A549 (cell line): ENCODE data around the gene SIGLEC1. TPM values are rescaled to one million over a fixed set of nuclear protein-coding genes. Genes with fewer than 3 reads are reported as not detected.

Source experiments
- ATAC-seq, 2 experiments: fragments of 200-7000 bp in 1 of 2; fragments of >200 bp in 1 of 2; cut with Nextera tagmentation in 1 of 2; cut with Tn5 transposase in 1 of 2; 3 replicates each; pipeline versions ENCODE4 v1.8.0 to v1.9.1; 2018 to 2020; ENCODE audit warnings: mild to moderate bottlenecking in 1 of 2, moderate library complexity in 1 of 2
- CTCF ChIA-PET: fragments of 300-600 bp; sonication (Branson Sonifier 250); formaldehyde crosslinking; extraction: SDS; loops from one replicate; lab custom pipeline; 2021; ENCODE audit warnings: antibody characterized with exemption, inconsistent platforms; lab: Yijun Ruan, JAX
- POLR2A ChIA-PET: fragments of 350-600 bp; formaldehyde crosslinking; extraction: SDS; loops from one replicate; lab custom pipeline; 2021; ENCODE audit warnings: antibody characterized with exemption, inconsistent platforms; lab: Yijun Ruan, JAX
- DNase-seq, 2 experiments: peaks; one replicate each; pipeline versions ENCODE4 v3.0.0 to v3.0.0-alpha.2; 2011 to 2016; ENCODE audit warnings: low read depth in 1 of 2, low spot score in 1 of 2
- FAIRE-seq: peaks from 2 replicates; lab custom pipeline; 2011; peaks lifted over from hg19 to GRCh38; lab: Jason Lieb, UNC
- H3K27ac ChIP-seq, 2 experiments: fragments of >200 bp; sonication (Bioruptor Twin); formaldehyde crosslinking; 3 replicates each; pipeline ENCODE4 v1.5.1; 2016 to 2017
- H3K4me1 ChIP-seq: fragments of >200 bp; sonication (Bioruptor Twin); formaldehyde crosslinking; 3 replicates; pipeline ENCODE4 v1.6.1; 2016
- H3K4me2 ChIP-seq: fragments of >200 bp; sonication (Bioruptor Twin); formaldehyde crosslinking; 3 replicates; pipeline ENCODE4 v1.6.1; 2016
- H3K4me3 ChIP-seq: fragments of >200 bp; sonication (Bioruptor Twin); formaldehyde crosslinking; 3 replicates; pipeline ENCODE4 v1.5.1; 2016
- H3K9me3 ChIP-seq: fragments of >200 bp; sonication (Bioruptor Twin); formaldehyde crosslinking; 3 replicates; pipeline ENCODE4 v1.6.1; 2016
- BHLHE40 ChIP-seq: IDR thresholded peaks from 2 replicates; pipeline ENCODE4 v1.6.1; 2012; ENCODE audit warnings: low read depth, low read length, inconsistent platforms
- CEBPB ChIP-seq, 2 experiments: fragments of >200 bp in 1 of 2; sonication (Bioruptor Twin) in 1 of 2; formaldehyde crosslinking in 1 of 2; IDR thresholded peaks; 2 replicates each; pipeline ENCODE4 v1.6.1; 2012 to 2016
- EHF ChIP-seq: fragments of 250-450 bp; sonication (Bioruptor Pico); IDR thresholded peaks from 2 replicates; pipeline ENCODE4 v1.5.0; 2020; ENCODE audit warnings: mild to moderate bottlenecking
- FOSB ChIP-seq: fragments of 250-450 bp; sonication (Bioruptor Pico); IDR thresholded peaks from 2 replicates; pipeline ENCODE4 v1.5.0; 2020; ENCODE audit warnings: mild to moderate bottlenecking, moderate library complexity
- FOSL2 ChIP-seq, 2 experiments: fragments of 450-650 bp in 1 of 2; fragments of >200 bp in 1 of 2; sonication (Bioruptor Twin) in 1 of 2; formaldehyde crosslinking; IDR thresholded peaks; 2 replicates each; pipeline versions ENCODE4 v1.5.0 to v1.6.1; 2016 to 2020; ENCODE audit warnings: mild to moderate bottlenecking in 1 of 2, moderate library complexity in 1 of 2
- GATA3 ChIP-seq: IDR thresholded peaks from 2 replicates; pipeline ENCODE4 v1.6.1; 2012; ENCODE audit warnings: borderline replicate concordance
- HDAC2 ChIP-seq: fragments of 200-600 bp; sonication (generic); IDR thresholded peaks from 2 replicates; pipeline ENCODE4 v1.6.1; 2016
- HOXA7 ChIP-seq: fragments of 250-450 bp; sonication (Bioruptor Pico); IDR thresholded peaks from 2 replicates; pipeline ENCODE4 v1.5.0; 2020; ENCODE audit warnings: mild to moderate bottlenecking, moderate library complexity
- HOXB13 ChIP-seq: fragments of 250-450 bp; sonication (Bioruptor Pico); IDR thresholded peaks from 2 replicates; pipeline ENCODE4 v1.5.0; 2020; ENCODE audit warnings: low read depth, mild to moderate bottlenecking, moderate library complexity
- HOXB5 ChIP-seq: fragments of 250-450 bp; sonication (Bioruptor Pico); IDR thresholded peaks from 2 replicates; pipeline ENCODE4 v1.5.0; 2020; ENCODE audit warnings: mild to moderate bottlenecking, moderate library complexity
- KDM1A ChIP-seq: fragments of 200-600 bp; sonication (generic); IDR thresholded peaks from 2 replicates; pipeline ENCODE4 v1.6.1; 2016; ENCODE audit warnings: low read depth, mild to moderate bottlenecking
- NFE2L2 ChIP-seq: fragments of 150-350 bp; conservative IDR thresholded peaks from 2 replicates; pipeline ENCODE4 v1.6.1; 2014; ENCODE audit warnings: low read length
- NPAS2 ChIP-seq: fragments of 250-450 bp; sonication (Bioruptor Pico); IDR thresholded peaks from 2 replicates; pipeline ENCODE4 v1.8.0; 2022; ENCODE audit warnings: mild to moderate bottlenecking, moderate library complexity, borderline replicate concordance
- NR3C1 ChIP-seq: fragments of >200 bp; sonication (Bioruptor Twin); formaldehyde crosslinking; IDR thresholded peaks from 3 replicates; pipeline ENCODE4 v1.6.1; 2017
- POLR2AphosphoS2 ChIP-seq: conservative IDR thresholded peaks from 2 replicates; pipeline ENCODE4 v1.6.1; 2012; ENCODE audit warnings: low read length, improper control_type of control experiment, inconsistent platforms
- RAD21 ChIP-seq, 2 experiments: fragments of >200 bp in 1 of 2; sonication (Bioruptor Twin) in 1 of 2; formaldehyde crosslinking in 1 of 2; IDR thresholded peaks in 1 of 2; conservative IDR thresholded peaks in 1 of 2; 2 replicates in 1 of 2; 3 replicates in 1 of 2; pipeline ENCODE4 v1.6.1; 2012 to 2018; ENCODE audit warnings: inconsistent platforms in 1 of 2
- RFX5 ChIP-seq: fragments of 450-650 bp; IDR thresholded peaks from 2 replicates; pipeline ENCODE4 v1.7.1; 2014; ENCODE audit warnings: antibody characterized with exemption, mild to moderate bottlenecking, moderate library complexity
- RNF2 ChIP-seq: fragments of 200-600 bp; sonication (generic); IDR thresholded peaks from 2 replicates; pipeline ENCODE4 v1.6.1; 2016; ENCODE audit warnings: low read depth, mild to moderate bottlenecking, antibody characterized with exemption, moderate library complexity, borderline replicate concordance
- SMC3 ChIP-seq: fragments of >200 bp; sonication (Bioruptor Twin); formaldehyde crosslinking; IDR thresholded peaks from 3 replicates; pipeline ENCODE4 v1.6.1; 2018; ENCODE audit warnings: inconsistent platforms
- SREBF2 ChIP-seq: fragments of 450-650 bp; IDR thresholded peaks from 2 replicates; pipeline ENCODE4 v1.6.1; 2014; ENCODE audit warnings: mild to moderate bottlenecking, moderate library complexity
- TP53 ChIP-seq: fragments of 250-450 bp; sonication (Bioruptor Pico); IDR thresholded peaks from 2 replicates; pipeline ENCODE4 v1.5.0; 2021; ENCODE audit warnings: mild to moderate bottlenecking, moderate library complexity
- USF2 ChIP-seq: fragments of 450-650 bp; IDR thresholded peaks from 2 replicates; pipeline ENCODE4 v1.6.1; 2014; ENCODE audit warnings: antibody characterized with exemption
- ZNF302 ChIP-seq: fragments of 250-450 bp; sonication (Bioruptor Pico); IDR thresholded peaks from 2 replicates; pipeline ENCODE4 v1.9.0; 2021; ENCODE audit warnings: inconsistent platforms, mild to moderate bottlenecking, moderate library complexity
- ZSCAN20 ChIP-seq: fragments of 250-450 bp; sonication (Bioruptor Pico); IDR thresholded peaks from 2 replicates; pipeline ENCODE4 v1.8.0; 2022; ENCODE audit warnings: mild to moderate bottlenecking, moderate library complexity
- WGBS: methylation state at CpG from one replicate; pipeline ENCODE4 v1.1.6; 2017; ENCODE audit errors: missing lambda C conversion rate; 5-methylcytosine and 5-hydroxymethylcytosine counted together
- polyA plus RNA-seq, 4 experiments: library from polyadenylated mRNA; depleted of rRNA in 3 of 4; stranded (reverse); fragments of >200 nt; fragmentation: RNase III in 1 of 4; extraction: RNeasy Plus Mini Kit Qiagen cat#74134 plus additional on column Dnase treatment in 1 of 4; gene quantifications; 2 replicates in 3 of 4; 3 replicates in 1 of 4; pipeline ENCODE4 v1.2.3, GENCODE V29; 2011 to 2017
- TF ChIP-seq, protein P1 (sequence below): IDR thresholded peaks from 2 replicates; pipeline ENCODE4 v1.6.1; 2012

The SIGLEC1 gene
- polyA plus RNA-seq, 2 of the 4 experiments (the other 2 are of a cell fraction), result 0.01 TPM; not detected in 1

- CTCF ChIA-PET, result interaction anchor here (0.5 to 61.5 kb wide), 8 partner anchors 11 to 1406 kb away, joined by 3 to 2233 read pairs (median 4); partner anchors contain the start of genes ADISSP, HSPA12B, SIGLEC1 and SPEF1
- no peak for TF ChIP-seq HOXB5 (CRISPR knock-in tag)
- no peak for TF ChIP-seq HOXB13 (CRISPR knock-in tag)
- no peak for TF ChIP-seq HOXA7 (CRISPR knock-in tag)
- TF ChIP-seq HDAC2, result no peak
- TF ChIP-seq KDM1A, result no peak
- no peak for TF ChIP-seq ZNF302 (CRISPR knock-in tag)
- no peak for TF ChIP-seq RNF2
- no peak for TF ChIP-seq SMC3
- TF ChIP-seq USF2, result no peak
- no peak for TF ChIP-seq NR3C1
- no peak for TF ChIP-seq NFE2L2
- TF ChIP-seq FOSB (CRISPR knock-in tag), result no peak
- no peak for TF ChIP-seq NPAS2
- no peak for TF ChIP-seq BHLHE40
- TF ChIP-seq, protein P1, sequence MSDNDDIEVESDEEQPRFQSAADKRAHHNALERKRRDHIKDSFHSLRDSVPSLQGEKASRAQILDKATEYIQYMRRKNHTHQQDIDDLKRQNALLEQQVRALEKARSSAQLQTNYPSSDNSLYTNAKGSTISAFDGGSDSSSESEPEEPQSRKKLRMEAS, result no peak
- TF ChIP-seq GATA3, result no peak
- no peak; a peak in 1 of 6 replicates for ATAC-seq
- Histone ChIP-seq H3K27ac (peak within 1 kb of the TSS in 1 of 2 experiments; percentile 51; a peak in 2 of 6 replicates), H3K9me3 (no peaks in the 10 kb centered on the region), H3K4me3 (no peak within 1 kb of the TSS), H3K4me2 (peak within 1 kb of the TSS; percentile 48), H3K4me1 (peaks cover 14% of the 10 kb centered on the region; the same call in 2 of the 3 replicates)
- POLR2A ChIA-PET, result no interaction called here
- DNase-seq, result no peak
- 79% methylated on average over 37 of the region's 65 CpGs for WGBS
- FAIRE-seq, result no peak
Measured at GRCh38 chr20:3681931-3682781, 30.2 kb downstream of the SIGLEC1 start, which contains the start of gene ADAM33. Gene ADAM33 (minus strand): TSS chr20:3682010. CDS start chr20:3682004, 6 bp downstream.

GRCh38 chr20:3681352-3681930, 31.0 kb downstream of the SIGLEC1 start:
- no peak for ATAC-seq
- H3K4me3 ChIP-seq, result no peak overlapping the region

GRCh38 chr20:3680701-3681351, 31.6 kb downstream of the SIGLEC1 start:
- Histone ChIP-seq H3K4me2 (no peak overlapping the region), H3K4me3 (no peak overlapping the region), H3K27ac (peak overlapping the region in 1 of 2 experiments; percentile 31; a peak in 2 of 6 replicates), H3K9me3 (no peaks in the 10 kb centered on the region), H3K4me1 (peaks cover 17% of the 10 kb centered on the region; the same call in 2 of the 3 replicates)
- no peak for ATAC-seq
- ChIA-PET POLR2A (no interaction called here), CTCF (interaction anchor here (0.6 to 61.5 kb wide), 8 partner anchors 12 to 404 kb away, joined by 3 to 2233 read pairs (median 4); partner anchors contain the start of genes ADISSP, GFRA4, HSPA12B and SIGLEC1)
- TF ChIP-seq KDM1A (no peak), CEBPB (IDR thresholded peaks at IDR 0.05) (no peak), GATA3 (no peak)
- FAIRE-seq, result no peak
- 78% methylated on average over 15 of the region's 15 CpGs for WGBS
- no peak for DNase-seq

More at GRCh38 chr20:3681352-3681930, 31.0 kb downstream of the SIGLEC1 start:
- POLR2A ChIA-PET, result no interaction called here
- peaks cover 11% of the 10 kb centered on the region; the same call in 1 of the 3 replicates for H3K4me1 ChIP-seq
- FAIRE-seq (no peak), DNase-seq (no peak)
- WGBS, result 82% methylated on average over 21 of the region's 32 CpGs
- no peak overlapping the region for H3K27ac ChIP-seq
- TF ChIP-seq TP53 (CRISPR knock-in tag) (no peak), EHF (CRISPR knock-in tag) (no peak), NPAS2 (no peak), RAD21 (conservative IDR thresholded peaks at IDR 0.05 in 1 of 2, IDR thresholded peaks at IDR 0.05 in 1 of 2) (no peak), RFX5 (no peak), FOSL2 (IDR thresholded peaks at IDR 0.05) (no peak), FOSL2 (CRISPR knock-in tag; IDR thresholded peaks at IDR 0.05) (no peak), POLR2AphosphoS2 (no peak), ZSCAN20 (CRISPR knock-in tag) (no peak), SREBF2 (no peak)
- peak overlapping the region; percentile 48 for H3K4me2 ChIP-seq
- CTCF ChIA-PET, result interaction anchor here (0.6 to 61.5 kb wide), 6 partner anchors 11 to 343 kb away, joined by 3 to 2233 read pairs (median 4); partner anchors contain the start of genes ADISSP, HSPA12B, SIGLEC1 and SPEF1
- H3K9me3 ChIP-seq, result no peaks in the 10 kb centered on the region
